Measurements from ENCODE around the gene PEX5L.

Gene PEX5L

GRCh38 chr3:179927191-179927590, 109.5 kb downstream of the PEX5L start:
- H3K9me3 Mint-ChIP-seq, result no peaks in the 10 kb centered on the region
- H3K36me3 Mint-ChIP-seq (ENCODE audit: low read depth), result no peaks in the 10 kb centered on the region
- H3K27me3 Mint-ChIP-seq, result peaks cover 13% of the 10 kb centered on the region
- ATAC-seq (no peak), DNase-seq (no peak)
- H3K27ac Mint-ChIP-seq, result no peak overlapping the region
- H3K4me1 Mint-ChIP-seq, result no peaks in the 10 kb centered on the region
- H3K4me3 Mint-ChIP-seq, result no peak overlapping the region

GRCh38 chr3:179921951-179922350, 114.8 kb downstream of the PEX5L start:
- Mint-ChIP-seq H3K27me3 (peaks cover 8% of the 10 kb centered on the region), H3K9me3 (no peaks in the 10 kb centered on the region), H3K4me1 (no peaks in the 10 kb centered on the region), H3K4me3 (no peak overlapping the region), H3K36me3 (ENCODE audit: low read depth) (no peaks in the 10 kb centered on the region), H3K27ac (no peak overlapping the region)
- ATAC-seq (no peak), DNase-seq (no peak)

GRCh38 chr3:179921500-179921899, 115.2 kb downstream of the PEX5L start:
- no peaks in the 10 kb centered on the region for H3K9me3 Mint-ChIP-seq

DNA sequence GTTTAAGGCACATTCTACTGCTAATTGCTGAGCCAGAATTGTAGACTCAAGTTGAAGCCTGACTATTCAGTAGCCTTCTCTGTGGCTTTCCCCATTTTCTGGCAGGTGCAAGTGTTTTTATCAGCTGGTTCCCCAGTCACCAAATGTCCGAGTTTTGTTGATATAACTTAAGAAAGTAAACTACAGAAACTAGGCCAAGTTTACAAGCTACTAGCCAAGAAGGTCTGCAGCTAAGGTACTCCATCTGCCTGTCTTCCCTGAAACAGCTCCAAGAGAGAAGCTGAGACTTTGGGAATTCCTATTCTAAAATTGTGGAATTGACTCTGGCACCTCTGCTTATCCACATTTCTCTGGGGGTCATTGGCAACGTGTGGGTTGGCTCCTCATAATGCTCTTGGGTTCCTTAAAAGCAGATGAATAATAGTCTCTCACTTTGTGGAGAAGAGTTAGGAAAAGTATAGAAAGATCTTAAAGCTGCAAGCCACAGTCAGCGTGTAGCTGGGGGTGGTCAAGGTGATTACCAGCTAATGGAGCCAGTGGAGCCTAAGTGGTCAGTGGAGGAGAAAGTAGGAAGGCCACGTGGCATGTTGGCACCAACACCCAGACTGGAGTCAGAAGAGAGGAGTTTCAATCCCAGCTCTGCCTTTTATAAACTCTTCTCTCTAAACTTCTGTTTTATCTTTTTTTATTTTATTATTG, 128.8 kb downstream of the PEX5L start:
- Mint-ChIP-seq H3K9me3 (no peaks in the 10 kb centered on the region), H3K4me1 (no peaks in the 10 kb centered on the region), H3K27me3 (peaks cover 5% of the 10 kb centered on the region), H3K4me3 (no peak overlapping the region), H3K27ac (no peak overlapping the region), H3K36me3 (ENCODE audit: low read depth) (no peaks in the 10 kb centered on the region)
- DNase-seq, result no peak
- no peak for ATAC-seq

More at GRCh38 chr3:179921500-179921899, 115.2 kb downstream of the PEX5L start:
- Mint-ChIP-seq H3K27ac (no peak overlapping the region), H3K27me3 (peaks cover 8% of the 10 kb centered on the region), H3K4me1 (no peaks in the 10 kb centered on the region), H3K4me3 (no peak overlapping the region), H3K36me3 (ENCODE audit: low read depth) (no peaks in the 10 kb centered on the region)
- ATAC-seq (peak; percentile 20), DNase-seq (no peak)

GRCh38 chr3:179902061-179902460, 134.7 kb downstream of the PEX5L start:
- DNase-seq (no peak), ATAC-seq (no peak)
- Mint-ChIP-seq H3K27me3 (peaks cover 6% of the 10 kb centered on the region), H3K4me3 (no peak overlapping the region), H3K27ac (no peak overlapping the region), H3K4me1 (no peaks in the 10 kb centered on the region), H3K36me3 (ENCODE audit: low read depth) (no peaks in the 10 kb centered on the region), H3K9me3 (no peaks in the 10 kb centered on the region)

GRCh38 chr3:179898024-179898423, 138.7 kb downstream of the PEX5L start:
- peak; percentile 63 for ATAC-seq
- Mint-ChIP-seq H3K9me3 (no peaks in the 10 kb centered on the region), H3K27ac (no peak overlapping the region), H3K4me3 (no peak overlapping the region), H3K36me3 (ENCODE audit: low read depth) (no peaks in the 10 kb centered on the region), H3K4me1 (no peaks in the 10 kb centered on the region), H3K27me3 (peaks cover 4% of the 10 kb centered on the region)
- peak; percentile 4 for DNase-seq

- H3K4me1 Mint-ChIP-seq, result no peaks in the 10 kb centered on the region
- ATAC-seq (no peak), DNase-seq (no peak)
- H3K27me3 Mint-ChIP-seq, result peaks cover 4% of the 10 kb centered on the region
- H3K4me3 Mint-ChIP-seq, result no peak overlapping the region
- no peaks in the 10 kb centered on the region for H3K9me3 Mint-ChIP-seq
- H3K36me3 Mint-ChIP-seq (ENCODE audit: low read depth), result no peaks in the 10 kb centered on the region
- no peak overlapping the region for H3K27ac Mint-ChIP-seq
These were observed 139.5 kb downstream of the PEX5L start for GRCh38 chr3:179897231-179897630.

- DNase-seq (no peak), ATAC-seq (no peak)
- no peak overlapping the region for H3K27ac Mint-ChIP-seq
- H3K27me3 Mint-ChIP-seq, result peaks cover 4% of the 10 kb centered on the region
- H3K4me1 Mint-ChIP-seq, result no peaks in the 10 kb centered on the region
- H3K9me3 Mint-ChIP-seq, result no peaks in the 10 kb centered on the region
- H3K4me3 Mint-ChIP-seq, result no peak overlapping the region
- H3K36me3 Mint-ChIP-seq (ENCODE audit: low read depth), result no peaks in the 10 kb centered on the region
These were observed 140.2 kb downstream of the PEX5L start for GRCh38 chr3:179896507-179896906.

GRCh38 chr3:179895330-179895729, 141.4 kb downstream of the PEX5L start:
- Mint-ChIP-seq H3K9me3 (no peaks in the 10 kb centered on the region), H3K4me1 (no peaks in the 10 kb centered on the region), H3K36me3 (ENCODE audit: low read depth) (no peaks in the 10 kb centered on the region), H3K4me3 (no peak overlapping the region), H3K27me3 (peaks cover 2% of the 10 kb centered on the region), H3K27ac (no peak overlapping the region)
- DNase-seq (no peak), ATAC-seq (no peak)

- Mint-ChIP-seq H3K9me3 (no peaks in the 10 kb centered on the region), H3K4me3 (no peak overlapping the region), H3K36me3 (ENCODE audit: low read depth) (no peaks in the 10 kb centered on the region), H3K27ac (no peak overlapping the region), H3K27me3 (no peaks in the 10 kb centered on the region), H3K4me1 (no peaks in the 10 kb centered on the region)
- ATAC-seq (no peak), DNase-seq (no peak)
These were observed 149.3 kb downstream of the PEX5L start for GRCh38 chr3:179887295-179887943.

GRCh38 chr3:179885950-179886349, 150.8 kb downstream of the PEX5L start:
- no peak for ATAC-seq
- H3K4me3 Mint-ChIP-seq, result no peak overlapping the region
- H3K9me3 Mint-ChIP-seq, result no peaks in the 10 kb centered on the region
- no peaks in the 10 kb centered on the region for H3K4me1 Mint-ChIP-seq
- no peak overlapping the region for H3K27ac Mint-ChIP-seq
- no peaks in the 10 kb centered on the region for H3K27me3 Mint-ChIP-seq
- no peaks in the 10 kb centered on the region for H3K36me3 Mint-ChIP-seq (ENCODE audit: low read depth)
- DNase-seq, result no peak

- no peak overlapping the region for H3K4me3 Mint-ChIP-seq
- no peaks in the 10 kb centered on the region for H3K36me3 Mint-ChIP-seq (ENCODE audit: low read depth)
- H3K27ac Mint-ChIP-seq, result no peak overlapping the region
- no peaks in the 10 kb centered on the region for H3K27me3 Mint-ChIP-seq
- H3K9me3 Mint-ChIP-seq, result no peaks in the 10 kb centered on the region
- DNase-seq (no peak), ATAC-seq (no peak)
- no peaks in the 10 kb centered on the region for H3K4me1 Mint-ChIP-seq
These were observed 152.6 kb downstream of the PEX5L start for GRCh38 chr3:179884136-179884535.

GRCh38 chr3:179882292-179882691, 154.4 kb downstream of the PEX5L start:
- DNase-seq, result no peak
- no peak for ATAC-seq
- Mint-ChIP-seq H3K27me3 (no peaks in the 10 kb centered on the region), H3K27ac (no peak overlapping the region), H3K36me3 (ENCODE audit: low read depth) (no peaks in the 10 kb centered on the region), H3K4me3 (no peak overlapping the region), H3K9me3 (no peaks in the 10 kb centered on the region), H3K4me1 (no peaks in the 10 kb centered on the region)

DNA sequence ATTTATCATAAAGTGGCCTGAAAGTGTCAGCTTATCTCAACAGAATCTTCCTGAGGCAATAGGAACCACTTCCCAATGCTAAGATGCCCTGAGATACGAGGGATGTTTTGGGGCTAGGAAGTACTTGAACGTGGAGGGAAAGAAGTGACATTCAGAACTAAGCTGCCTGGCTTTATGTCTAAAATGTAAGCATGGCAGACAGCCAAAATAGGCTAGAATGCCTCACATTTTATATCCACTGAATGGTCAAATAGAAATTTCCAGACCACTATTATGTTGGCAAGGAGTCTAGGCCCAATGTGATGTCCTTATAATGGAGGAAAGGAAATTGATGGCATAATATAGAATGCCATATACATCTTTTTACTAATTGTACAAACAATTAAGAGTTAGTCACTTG, 154.9 kb downstream of the PEX5L start:
- H3K27me3 Mint-ChIP-seq, result no peaks in the 10 kb centered on the region
- no peak for DNase-seq
- H3K36me3 Mint-ChIP-seq (ENCODE audit: low read depth), result no peaks in the 10 kb centered on the region

GRCh38 chr3:179880868-179881267, 155.9 kb downstream of the PEX5L start:
- Mint-ChIP-seq H3K27me3 (no peaks in the 10 kb centered on the region), H3K27ac (no peak overlapping the region), H3K4me1 (no peaks in the 10 kb centered on the region), H3K36me3 (ENCODE audit: low read depth) (no peaks in the 10 kb centered on the region), H3K4me3 (no peak overlapping the region), H3K9me3 (no peaks in the 10 kb centered on the region)
- no peak for DNase-seq
- ATAC-seq, result no peak

More for the DNA sequence above, 154.9 kb downstream of the PEX5L start:
- Mint-ChIP-seq H3K27ac (no peak overlapping the region), H3K4me3 (no peak overlapping the region), H3K9me3 (no peaks in the 10 kb centered on the region), H3K4me1 (no peaks in the 10 kb centered on the region)
- ATAC-seq, result no peak

Data from activated naive CD8-positive, alpha-beta T cell treated with anti-CD3 and anti-CD28 coated beads, Interleukin-2, amount 50 U/mL, for 24 hours (primary cell).